LNCAP (cell line): ENCODE data around the gene IDH3A.

ENCODE experiments used
- TF ChIP-seq, protein P1 (sequence below): fragments of 450-650 bp; IDR thresholded peaks from 2 replicates; pipeline ENCODE4 v1.5.1; 2017; ENCODE audit warnings: mild to moderate bottlenecking

The IDH3A gene

DNA sequence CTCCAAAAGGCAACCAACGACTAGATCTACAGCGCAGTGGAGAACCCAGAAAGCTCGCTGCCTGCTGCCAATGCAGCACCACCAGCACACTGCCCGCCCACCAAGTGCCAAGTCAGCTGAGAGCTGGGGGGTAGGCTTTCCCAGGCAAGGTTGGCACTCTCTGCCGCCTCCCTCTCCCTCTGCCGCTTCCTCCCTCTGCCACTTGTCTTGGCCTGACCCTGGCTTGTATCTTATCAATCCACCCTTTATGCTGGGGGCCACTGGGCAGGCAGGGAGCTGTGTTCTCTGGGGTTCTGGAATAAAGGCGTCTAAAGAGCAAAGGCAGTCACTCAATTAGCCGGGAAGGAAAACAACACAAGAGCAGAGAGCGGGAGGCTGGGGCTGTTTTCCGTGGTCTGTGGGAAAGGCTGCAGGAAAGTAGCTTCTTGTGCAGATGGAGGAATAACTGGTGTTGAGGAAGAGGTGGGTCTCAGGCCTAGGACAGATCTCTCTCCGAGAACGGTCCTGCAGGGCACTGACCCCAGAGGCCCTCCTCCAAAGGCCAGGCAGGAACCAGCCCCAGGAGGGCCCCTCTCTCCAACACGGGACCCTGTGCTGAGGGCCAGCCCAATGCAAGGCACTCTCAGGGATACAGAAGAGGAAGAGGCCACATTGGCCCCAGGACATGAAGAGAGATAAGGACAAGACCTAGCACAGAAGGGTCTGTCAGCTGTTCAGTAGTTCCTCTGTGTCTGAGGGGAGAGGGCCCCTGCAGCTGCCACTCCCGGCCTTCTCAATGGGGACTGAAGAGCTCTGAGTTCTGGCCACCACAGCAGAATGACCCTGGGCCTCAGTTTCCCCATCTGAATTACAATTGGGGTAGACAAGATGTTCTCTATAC is 54.4 kb downstream of the IDH3A start:
- TF ChIP-seq, protein P1, sequence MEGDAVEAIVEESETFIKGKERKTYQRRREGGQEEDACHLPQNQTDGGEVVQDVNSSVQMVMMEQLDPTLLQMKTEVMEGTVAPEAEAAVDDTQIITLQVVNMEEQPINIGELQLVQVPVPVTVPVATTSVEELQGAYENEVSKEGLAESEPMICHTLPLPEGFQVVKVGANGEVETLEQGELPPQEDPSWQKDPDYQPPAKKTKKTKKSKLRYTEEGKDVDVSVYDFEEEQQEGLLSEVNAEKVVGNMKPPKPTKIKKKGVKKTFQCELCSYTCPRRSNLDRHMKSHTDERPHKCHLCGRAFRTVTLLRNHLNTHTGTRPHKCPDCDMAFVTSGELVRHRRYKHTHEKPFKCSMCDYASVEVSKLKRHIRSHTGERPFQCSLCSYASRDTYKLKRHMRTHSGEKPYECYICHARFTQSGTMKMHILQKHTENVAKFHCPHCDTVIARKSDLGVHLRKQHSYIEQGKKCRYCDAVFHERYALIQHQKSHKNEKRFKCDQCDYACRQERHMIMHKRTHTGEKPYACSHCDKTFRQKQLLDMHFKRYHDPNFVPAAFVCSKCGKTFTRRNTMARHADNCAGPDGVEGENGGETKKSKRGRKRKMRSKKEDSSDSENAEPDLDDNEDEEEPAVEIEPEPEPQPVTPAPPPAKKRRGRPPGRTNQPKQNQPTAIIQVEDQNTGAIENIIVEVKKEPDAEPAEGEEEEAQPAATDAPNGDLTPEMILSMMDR = no peak

DNA sequence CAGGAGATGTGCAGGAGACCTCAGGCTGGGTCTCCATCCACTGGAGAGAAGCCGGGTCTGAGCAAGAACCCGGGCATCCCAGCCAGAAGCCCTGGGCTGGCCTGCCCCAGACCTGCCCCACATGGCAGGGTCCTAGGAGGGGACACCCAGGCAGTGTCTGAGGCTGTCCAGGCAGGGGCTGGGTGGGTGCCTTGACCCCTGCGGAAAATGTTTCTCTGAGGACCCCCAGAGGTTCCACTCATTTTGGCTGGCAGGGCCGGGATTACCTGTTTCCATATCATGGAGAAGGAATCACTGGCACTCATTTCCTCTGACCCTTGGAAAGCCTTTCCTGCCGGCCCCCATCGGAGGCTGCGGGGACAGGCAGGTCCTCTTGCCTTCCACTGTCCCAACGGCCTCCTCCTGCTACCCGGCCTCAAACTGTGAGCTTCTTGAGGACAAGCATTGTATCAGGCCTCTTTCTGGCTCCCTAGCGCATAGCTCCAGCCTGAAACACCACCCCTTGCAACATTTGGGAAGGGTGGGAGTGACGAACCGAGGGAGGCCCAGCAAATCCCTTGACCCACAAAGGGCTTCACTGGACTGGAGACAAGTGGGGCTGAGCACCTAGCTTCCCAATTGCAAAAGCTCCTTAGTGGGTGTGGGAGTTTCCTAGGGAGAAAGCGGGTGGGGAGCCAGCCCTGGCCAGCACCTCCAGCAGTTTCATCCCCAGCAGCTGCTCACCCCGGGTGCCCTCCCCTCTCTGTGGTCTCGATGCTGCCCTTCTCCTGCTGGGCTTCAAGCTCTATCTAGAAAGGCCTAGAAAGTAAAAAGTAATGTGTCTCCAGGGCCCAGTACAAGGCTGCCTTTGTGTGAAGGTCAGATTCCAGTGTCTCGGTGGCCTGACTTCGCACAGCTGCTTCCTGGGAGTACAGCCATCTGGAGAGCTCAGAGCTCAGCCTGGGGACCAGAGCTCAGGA is 55.5 kb downstream of the IDH3A start:
- TF ChIP-seq, protein P1 = no peak

DNA sequence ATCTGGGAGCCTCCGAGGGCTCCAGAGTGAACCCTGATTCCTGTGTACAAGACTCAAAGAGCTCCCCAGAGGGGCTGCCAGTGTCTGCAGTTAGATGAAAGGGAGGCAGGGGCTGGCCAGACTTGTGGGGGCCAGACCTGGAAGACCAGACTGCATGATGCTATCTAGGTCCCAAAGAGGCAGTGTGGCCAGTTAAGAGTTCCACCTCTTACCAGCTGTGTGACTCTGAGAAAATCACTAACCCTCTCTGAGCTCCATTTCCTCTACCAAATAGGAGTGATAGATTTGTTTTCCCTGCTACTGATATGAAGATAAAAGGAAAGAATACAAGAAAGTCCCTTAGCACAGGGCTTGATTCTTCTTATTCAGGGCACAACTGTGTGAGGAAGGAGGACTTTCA is 56.2 kb downstream of the IDH3A start:
- TF ChIP-seq, protein P1 = no peak

DNA sequence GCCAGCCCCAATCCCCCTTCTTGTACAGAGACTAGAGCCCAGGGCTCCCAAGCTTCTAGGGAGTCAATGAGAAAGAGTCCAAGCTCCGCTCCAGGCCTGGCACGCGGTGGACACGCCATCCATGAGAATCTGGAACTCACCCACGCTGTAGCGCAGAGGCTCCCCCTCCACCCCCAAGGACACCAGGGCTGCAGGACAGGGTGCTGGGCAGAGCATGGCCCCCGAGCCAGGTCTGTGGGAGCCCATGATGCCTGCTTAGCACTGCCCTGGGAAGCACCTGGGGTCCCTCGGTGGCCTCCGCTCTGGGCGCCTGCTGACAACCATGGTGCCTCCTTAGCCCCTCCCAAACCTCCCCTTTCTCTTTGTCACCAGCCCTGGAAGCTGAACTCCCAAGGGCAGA is 56.7 kb downstream of the IDH3A start:
- TF ChIP-seq, protein P1 = no peak

GRCh38 chr15:78206326-78207109 is 57.4 kb downstream of the IDH3A start:
- TF ChIP-seq, protein P1 = no peak

- TF ChIP-seq, protein P1 = no peak
These were observed 57.9 kb downstream of the IDH3A start for GRCh38 chr15:78207110-78207458.
